ENCODE results near the gene C4A.
"Not testable (repeated sequence)": the region's sequence is repeated elsewhere in the genome, so short reads cannot be mapped to it uniquely, and the experiment has no call there.

C4A gene

GRCh38 chr6:31981744-31982143 lies at the start of gene C4A:
C4A (plus strand) TSS chr6:31982057; CDS start chr6:31982108, 51 bp downstream.
- CTCF ChIA-PET; H3K4me1 ChIP-seq (ENCODE audit: control insufficient read depth, insufficient read depth, low read length); POLR2A ChIA-PET; H3K9me3 ChIP-seq (ENCODE audit: control insufficient read depth, insufficient read depth, low read depth, low read length); H3K27ac ChIP-seq (ENCODE audit: extremely low read depth, low read depth, low read length); H3K4me3 ChIP-seq (ENCODE audit: low read depth, low read length): not testable (repeated sequence)
- peaks cover 0 to 16% of the 10 kb centered on the region in 2 experiments; a peak in 1 of 3 replicates for H3K36me3 ChIP-seq (ENCODE audit: control insufficient read depth in 2 of 2, insufficient read depth in 1 of 2, low read length in 2 of 2)

DNA sequence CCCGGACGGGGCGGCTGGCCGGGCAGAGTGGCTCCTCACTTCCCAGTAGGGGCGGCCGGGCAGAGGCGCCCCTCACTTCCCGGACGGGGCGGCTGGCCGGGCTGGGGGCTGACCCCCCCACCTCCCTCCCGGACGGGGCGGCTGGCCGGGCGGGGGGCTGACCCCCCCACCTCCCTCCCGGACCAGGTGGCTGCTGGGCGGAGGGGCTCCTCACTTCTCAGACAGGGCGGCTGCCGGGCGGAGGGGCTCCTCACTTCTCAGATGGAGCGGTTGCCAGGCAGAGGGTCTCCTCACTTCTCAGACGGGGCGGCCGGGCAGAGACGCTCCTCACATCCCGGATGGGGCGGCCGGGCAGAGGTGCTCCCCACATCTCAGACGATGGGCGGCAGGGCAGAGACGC lies 49.7 kb upstream of the C4A start:
- H3K36me3 ChIP-seq (ENCODE audit: control insufficient read depth in 2 of 2, insufficient read depth in 1 of 2, low read length in 2 of 2); POLR2A ChIA-PET; CTCF ChIA-PET; H3K9me3 ChIP-seq (ENCODE audit: control insufficient read depth, insufficient read depth, low read depth, low read length); H3K4me3 ChIP-seq (ENCODE audit: low read depth, low read length); H3K4me1 ChIP-seq (ENCODE audit: control insufficient read depth, insufficient read depth, low read length); H3K27ac ChIP-seq (ENCODE audit: extremely low read depth, low read depth, low read length): not testable (repeated sequence)

GRCh38 chr6:31933537-31933936 lies 48.3 kb upstream of the C4A start:
- TF ChIP-seq HOXC10 (CRISPR knock-in tag; IDR thresholded peaks at IDR 0.05) (no peak), ZSCAN30 (tag by site-specific recombination; IDR thresholded peaks at IDR 0.05) (no peak), KLF1 (tag by site-specific recombination; IDR thresholded peaks at IDR 0.05) (no peak), ZNF529 (tag by site-specific recombination; IDR thresholded peaks at IDR 0.05; ENCODE audit: insufficient replicate concordance) (no peak), SCRT1 (tag by site-specific recombination; IDR thresholded peaks at IDR 0.05; ENCODE audit: borderline replicate concordance) (no peak), SP2 (tag by site-specific recombination; IDR thresholded peaks at IDR 0.05) (no peak), ZBTB1 (tag by site-specific recombination; IDR thresholded peaks at IDR 0.05) (no peak), ZNF585B (tag by site-specific recombination; IDR thresholded peaks at IDR 0.05) (no peak), KLF8 (tag by site-specific recombination; IDR thresholded peaks at IDR 0.05) (no peak), ZNF473 (tag by site-specific recombination; IDR thresholded peaks at IDR 0.05) (no peak), PATZ1 (tag by site-specific recombination; IDR thresholded peaks at IDR 0.05) (no peak), ZFHX2 (tag by site-specific recombination; conservative IDR thresholded peaks at IDR 0.05) (no peak), BCL6B (tag by site-specific recombination; IDR thresholded peaks at IDR 0.05) (no peak), ZNF544 (tag by site-specific recombination; IDR thresholded peaks at IDR 0.05) (no peak)
- TF ChIP-seq, protein P1, sequence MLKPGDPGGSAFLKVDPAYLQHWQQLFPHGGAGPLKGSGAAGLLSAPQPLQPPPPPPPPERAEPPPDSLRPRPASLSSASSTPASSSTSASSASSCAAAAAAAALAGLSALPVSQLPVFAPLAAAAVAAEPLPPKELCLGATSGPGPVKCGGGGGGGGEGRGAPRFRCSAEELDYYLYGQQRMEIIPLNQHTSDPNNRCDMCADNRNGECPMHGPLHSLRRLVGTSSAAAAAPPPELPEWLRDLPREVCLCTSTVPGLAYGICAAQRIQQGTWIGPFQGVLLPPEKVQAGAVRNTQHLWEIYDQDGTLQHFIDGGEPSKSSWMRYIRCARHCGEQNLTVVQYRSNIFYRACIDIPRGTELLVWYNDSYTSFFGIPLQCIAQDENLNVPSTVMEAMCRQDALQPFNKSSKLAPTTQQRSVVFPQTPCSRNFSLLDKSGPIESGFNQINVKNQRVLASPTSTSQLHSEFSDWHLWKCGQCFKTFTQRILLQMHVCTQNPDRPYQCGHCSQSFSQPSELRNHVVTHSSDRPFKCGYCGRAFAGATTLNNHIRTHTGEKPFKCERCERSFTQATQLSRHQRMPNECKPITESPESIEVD (tag by site-specific recombination; IDR thresholded peaks at IDR 0.05): no peak
- TF ChIP-seq, protein P2, sequence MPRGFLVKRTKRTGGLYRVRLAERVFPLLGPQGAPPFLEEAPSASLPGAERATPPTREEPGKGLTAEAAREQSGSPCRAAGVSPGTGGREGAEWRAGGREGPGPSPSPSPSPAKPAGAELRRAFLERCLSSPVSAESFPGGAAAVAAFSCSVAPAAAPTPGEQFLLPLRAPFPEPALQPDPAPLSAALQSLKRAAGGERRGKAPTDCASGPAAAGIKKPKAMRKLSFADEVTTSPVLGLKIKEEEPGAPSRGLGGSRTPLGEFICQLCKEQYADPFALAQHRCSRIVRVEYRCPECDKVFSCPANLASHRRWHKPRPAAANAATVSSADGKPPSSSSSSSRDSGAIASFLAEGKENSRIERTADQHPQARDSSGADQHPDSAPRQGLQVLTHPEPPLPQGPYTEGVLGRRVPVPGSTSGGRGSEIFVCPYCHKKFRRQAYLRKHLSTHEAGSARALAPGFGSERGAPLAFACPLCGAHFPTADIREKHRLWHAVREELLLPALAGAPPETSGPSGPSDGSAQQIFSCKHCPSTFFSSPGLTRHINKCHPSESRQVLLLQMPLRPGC (tag by site-specific recombination; IDR thresholded peaks at IDR 0.05): no peak
- TF ChIP-seq, protein P3, sequence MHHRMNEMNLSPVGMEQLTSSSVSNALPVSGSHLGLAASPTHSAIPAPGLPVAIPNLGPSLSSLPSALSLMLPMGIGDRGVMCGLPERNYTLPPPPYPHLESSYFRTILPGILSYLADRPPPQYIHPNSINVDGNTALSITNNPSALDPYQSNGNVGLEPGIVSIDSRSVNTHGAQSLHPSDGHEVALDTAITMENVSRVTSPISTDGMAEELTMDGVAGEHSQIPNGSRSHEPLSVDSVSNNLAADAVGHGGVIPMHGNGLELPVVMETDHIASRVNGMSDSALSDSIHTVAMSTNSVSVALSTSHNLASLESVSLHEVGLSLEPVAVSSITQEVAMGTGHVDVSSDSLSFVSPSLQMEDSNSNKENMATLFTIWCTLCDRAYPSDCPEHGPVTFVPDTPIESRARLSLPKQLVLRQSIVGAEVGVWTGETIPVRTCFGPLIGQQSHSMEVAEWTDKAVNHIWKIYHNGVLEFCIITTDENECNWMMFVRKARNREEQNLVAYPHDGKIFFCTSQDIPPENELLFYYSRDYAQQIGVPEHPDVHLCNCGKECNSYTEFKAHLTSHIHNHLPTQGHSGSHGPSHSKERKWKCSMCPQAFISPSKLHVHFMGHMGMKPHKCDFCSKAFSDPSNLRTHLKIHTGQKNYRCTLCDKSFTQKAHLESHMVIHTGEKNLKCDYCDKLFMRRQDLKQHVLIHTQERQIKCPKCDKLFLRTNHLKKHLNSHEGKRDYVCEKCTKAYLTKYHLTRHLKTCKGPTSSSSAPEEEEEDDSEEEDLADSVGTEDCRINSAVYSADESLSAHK (tag by site-specific recombination; IDR thresholded peaks at IDR 0.05): no peak
- no peaks in the 10 kb centered on the region for H3K9me3 ChIP-seq (ENCODE audit: control insufficient read depth, insufficient read depth, low read depth, low read length)
- CTCF ChIA-PET: no interaction called here
- H3K4me3 ChIP-seq (ENCODE audit: low read depth, low read length): no peak overlapping the region
- POLR2A ChIA-PET: no interaction called here
- no peaks in the 10 kb centered on the region for H3K36me3 ChIP-seq (ENCODE audit: control insufficient read depth in 2 of 2, insufficient read depth in 1 of 2, low read length in 2 of 2)
- H3K4me1 ChIP-seq (ENCODE audit: control insufficient read depth, insufficient read depth, low read length): no peaks in the 10 kb centered on the region
- H3K27ac ChIP-seq (ENCODE audit: extremely low read depth, low read depth, low read length): no peak overlapping the region

Measured in HEK293 (cell line).